GM08714 (cell line): ENCODE measurements around the gene RABL3.
"Not testable (repeated sequence)": the region's sequence is repeated elsewhere in the genome, so short reads cannot be mapped to it uniquely, and the experiment has no call there.

Experiments
- H3K4me3 ChIP-seq: fragments of 200-500 bp; sonication (Bioruptor generic); 2 replicates; pipeline ENCODE4 v1.5.1; 2014; ENCODE audit warnings: mild to moderate bottlenecking, low read length, inconsistent platforms
- ZNF274 ChIP-seq: IDR thresholded peaks from 2 replicates; pipeline ENCODE4 v1.6.1; 2012; ENCODE audit warnings: mild to moderate bottlenecking, low read depth, low read length

Gene RABL3

GRCh38 chr3:120683213-120683612, 59.1 kb downstream of the RABL3 start:
- TF ChIP-seq ZNF274, result no peak

DNA sequence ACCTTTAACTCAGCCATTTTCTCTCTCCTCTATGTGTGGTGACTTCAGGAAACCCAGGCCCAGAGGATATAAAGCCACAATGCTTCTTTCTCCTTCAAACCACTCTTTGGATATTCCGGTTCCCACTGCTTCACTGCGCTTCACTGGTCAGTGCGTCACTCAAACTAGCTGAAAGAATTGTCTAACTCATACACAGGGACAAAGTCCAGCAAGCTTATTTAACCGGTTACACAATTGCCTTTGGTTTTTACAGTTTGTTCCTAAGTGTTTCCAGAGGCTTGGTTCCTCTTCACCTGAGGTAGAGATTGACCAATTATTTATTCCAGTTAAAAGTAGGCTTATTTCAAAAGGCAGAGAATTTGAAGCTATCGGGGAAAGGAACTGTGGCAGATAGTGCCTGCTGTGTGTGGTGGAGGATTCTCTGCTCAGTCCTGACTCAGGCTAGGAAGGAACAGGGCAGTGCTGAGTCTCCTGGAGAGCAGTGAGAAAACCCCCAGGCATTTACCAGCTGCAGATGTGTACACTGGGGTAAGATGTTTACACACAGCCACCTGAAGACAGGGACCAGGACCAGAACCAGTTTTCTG, 60.1 kb downstream of the RABL3 start, which contains the start of gene HGD:
TSS of gene HGD (minus strand) at position 145 of the 587 bp plus-strand sequence. CDS start at position 17, 128 bp downstream.
- H3K4me3 ChIP-seq, result no peak within 1 kb of the TSS
- TF ChIP-seq ZNF274, result no peak

More at GRCh38 chr3:120683213-120683612, 59.1 kb downstream of the RABL3 start:
- no peak overlapping the region for H3K4me3 ChIP-seq

DNA sequence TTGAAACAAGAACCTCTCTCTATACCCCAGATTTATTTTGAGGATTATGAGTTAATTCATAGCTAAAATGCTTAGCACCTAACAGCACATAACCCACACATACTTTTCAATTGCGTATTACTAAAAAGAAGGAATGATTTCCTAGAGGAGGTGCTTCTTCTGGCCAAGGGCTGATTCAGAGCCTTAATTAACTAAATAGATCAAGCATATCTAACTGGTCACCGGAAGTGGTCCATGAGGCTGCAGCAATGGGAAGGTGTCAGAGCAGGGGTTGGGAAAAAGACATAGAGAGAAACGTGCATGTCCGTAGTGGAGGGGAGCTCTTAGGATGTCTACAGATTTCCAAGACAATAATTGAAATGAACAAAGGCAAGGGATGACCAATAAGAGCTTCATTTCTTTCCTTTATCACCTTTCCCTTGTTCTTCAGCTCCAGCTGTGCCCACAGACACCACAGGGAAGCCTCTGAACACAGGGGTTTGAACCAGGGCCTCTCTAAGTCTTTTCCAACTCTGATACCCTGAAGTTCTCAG, 60.7 kb downstream of the RABL3 start:
- H3K4me3 ChIP-seq, result no peak overlapping the region
- TF ChIP-seq ZNF274, result no peak

DNA sequence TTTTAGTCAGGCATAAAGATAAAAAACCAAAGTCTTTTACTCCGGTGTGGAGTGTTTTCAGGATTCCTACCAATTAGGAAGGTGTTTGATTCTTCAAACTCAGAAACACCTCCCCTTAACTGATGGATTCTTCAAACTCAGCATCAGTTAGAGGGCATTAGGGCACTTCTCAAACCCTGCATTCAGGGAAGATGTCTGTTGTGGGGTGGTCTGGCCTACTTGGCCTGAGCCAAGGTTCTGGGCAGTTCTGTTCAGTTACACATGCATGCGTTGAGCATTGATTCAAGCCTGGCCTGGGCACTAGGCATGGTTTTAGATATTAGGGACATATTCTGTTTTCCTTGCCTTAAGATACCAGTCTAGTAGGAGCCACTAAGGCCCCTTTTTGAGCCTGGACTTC, 61.3 kb downstream of the RABL3 start:
- no peak overlapping the region for H3K4me3 ChIP-seq
- TF ChIP-seq ZNF274, result no peak

GRCh38 chr3:120680193-120680894, 62.0 kb downstream of the RABL3 start:
- no peak for TF ChIP-seq ZNF274
- no peak overlapping the region for H3K4me3 ChIP-seq

GRCh38 chr3:120678984-120679383, 63.3 kb downstream of the RABL3 start:
- TF ChIP-seq ZNF274, result no peak
- H3K4me3 ChIP-seq, result no peak overlapping the region; the same call in 1 of the 2 replicates

- peak overlapping the region; percentile 59; the same call in 1 of the 2 replicates for H3K4me3 ChIP-seq
- TF ChIP-seq ZNF274, result no peak
Measured at GRCh38 chr3:120678331-120678947, 63.9 kb downstream of the RABL3 start.

- H3K4me3 ChIP-seq, result not testable (repeated sequence)
Measured at GRCh38 chr3:120677193-120677592, 65.1 kb downstream of the RABL3 start.

- no peak for TF ChIP-seq ZNF274
- no peak overlapping the region for H3K4me3 ChIP-seq
Measured at GRCh38 chr3:120673116-120673515, 69.2 kb downstream of the RABL3 start.

DNA sequence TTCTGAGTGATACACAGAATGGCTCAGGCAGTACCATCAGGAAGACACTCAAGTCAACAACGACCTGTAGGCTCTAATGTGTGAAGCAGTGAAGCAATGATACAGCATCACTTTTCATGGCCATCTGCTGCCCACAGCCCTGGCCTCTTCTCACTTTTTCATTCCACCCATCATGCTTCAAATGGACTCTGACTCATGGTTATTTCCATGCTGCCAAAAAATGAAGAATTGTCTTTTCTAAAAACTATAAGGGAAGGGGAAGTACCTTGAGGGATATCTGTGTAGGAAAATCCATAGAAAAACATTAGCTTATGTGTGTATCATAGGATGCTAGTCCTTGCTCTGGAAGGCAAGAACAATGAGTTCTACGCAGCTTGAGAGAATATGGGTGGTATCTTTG, 71.7 kb downstream of the RABL3 start:
- no peak overlapping the region for H3K4me3 ChIP-seq
- no peak for TF ChIP-seq ZNF274

DNA sequence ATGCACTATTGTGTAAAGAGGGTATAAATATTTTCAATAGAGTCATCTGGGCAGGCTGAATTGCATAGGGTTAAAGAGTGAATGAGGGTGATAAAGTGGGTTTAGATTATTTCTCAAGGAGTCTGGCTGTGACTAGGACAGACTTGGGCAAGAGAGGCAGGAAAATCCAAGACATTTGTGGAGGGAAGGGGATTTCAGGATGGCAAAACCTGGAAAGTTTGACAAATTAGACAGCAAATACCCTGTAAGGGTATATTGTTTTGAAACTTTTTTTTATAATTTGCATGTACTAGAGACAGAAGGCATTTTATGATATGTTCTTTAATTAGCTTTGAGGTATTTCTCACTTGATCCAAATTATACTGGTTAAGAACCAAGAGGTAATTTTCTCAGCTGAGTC, 77.4 kb downstream of the RABL3 start:
- no peak for TF ChIP-seq ZNF274
- no peak overlapping the region for H3K4me3 ChIP-seq

- no peak overlapping the region for H3K4me3 ChIP-seq
- no peak for TF ChIP-seq ZNF274
Measured at GRCh38 chr3:120661945-120662344, 80.4 kb downstream of the RABL3 start.

- H3K4me3 ChIP-seq, result no peak overlapping the region
- no peak for TF ChIP-seq ZNF274
Measured at GRCh38 chr3:120661106-120661905, 81.0 kb downstream of the RABL3 start.

GRCh38 chr3:120659834-120660233, 82.5 kb downstream of the RABL3 start:
- H3K4me3 ChIP-seq, result no peak overlapping the region
- no peak for TF ChIP-seq ZNF274

DNA sequence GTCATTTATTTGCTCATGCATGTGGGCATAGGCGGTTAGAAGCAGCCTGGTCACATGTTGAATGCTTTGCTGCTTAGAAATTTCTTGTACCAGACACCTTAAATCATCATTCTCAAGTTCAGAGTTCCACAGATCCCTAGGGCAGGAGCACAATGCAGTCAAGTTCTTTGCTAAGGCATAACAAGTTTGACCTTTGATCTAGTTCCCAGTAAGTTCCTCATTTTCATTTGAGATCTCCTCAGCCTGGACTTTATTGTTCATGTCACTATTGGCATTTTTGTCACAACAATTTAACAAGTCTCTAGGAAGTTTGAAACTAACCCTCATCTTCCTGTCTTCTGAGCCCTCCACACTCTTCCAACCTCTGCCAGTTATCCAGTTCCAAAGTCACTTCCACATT, 83.0 kb downstream of the RABL3 start:
- H3K4me3 ChIP-seq, result no peak overlapping the region
- TF ChIP-seq ZNF274, result no peak
